WTC11 (cell line): ENCODE data around the gene ITPKB. TPM values are rescaled to one million over a fixed set of nuclear protein-coding genes. Genes with fewer than 3 reads are reported as not detected.

Experiments
- ATAC-seq: fragments of 200-7000 bp; cut with Tn5 transposase; 2 replicates; pipeline ENCODE4 v1.10.0; 2021; ENCODE audit warnings: mild to moderate bottlenecking, moderate library complexity
- CTCF ChIA-PET: fragments of 300-600 bp; sonication (Branson Sonifier 250); formaldehyde crosslinking; loops from one replicate; lab custom pipeline; 2021; ENCODE audit warnings: antibody characterized with exemption; lab: Charles Lee
- POLR2A ChIA-PET: fragments of 350-600 bp; sonication (Branson Sonifier 250); formaldehyde crosslinking; loops from one replicate; lab custom pipeline; 2021; ENCODE audit warnings: antibody characterized with exemption; lab: Charles Lee
- DNase-seq: peaks from one replicate; pipeline ENCODE4 v3.0.0; 2021; ENCODE audit warnings: low spot score
- H3K27ac Mint-ChIP-seq: 2 replicates; pipeline ENCODE4 v1.8.0; 2021; ENCODE audit warnings: mixed read lengths
- H3K27me3 Mint-ChIP-seq: 2 replicates; pipeline ENCODE4 v1.8.0; 2021; ENCODE audit warnings: low read depth, mild to moderate bottlenecking, moderate library complexity, mixed read lengths
- H3K36me3 Mint-ChIP-seq: 2 replicates; pipeline ENCODE4 v1.8.0; 2021; ENCODE audit warnings: mixed read lengths
- H3K4me1 Mint-ChIP-seq: 2 replicates; pipeline ENCODE4 v1.8.0; 2022; ENCODE audit warnings: mixed read lengths
- H3K4me3 Mint-ChIP-seq: 2 replicates; pipeline ENCODE4 v1.8.0; 2021; ENCODE audit warnings: mild to moderate bottlenecking, moderate library complexity, mixed read lengths
- H3K9me3 Mint-ChIP-seq: 2 replicates; pipeline ENCODE4 v1.8.0; 2021; ENCODE audit warnings: mixed read lengths
- ARID4B ChIP-seq: sonication (generic); formaldehyde crosslinking; IDR thresholded peaks from 2 replicates; pipeline ENCODE4 v1.8.0; 2023; ENCODE audit warnings: missing genetic modification reagents, mild to moderate bottlenecking, borderline replicate concordance
- ATF6 ChIP-seq: sonication (generic); formaldehyde crosslinking; IDR thresholded peaks from 2 replicates; pipeline ENCODE4 v1.8.1; 2023; ENCODE audit warnings: mild to moderate bottlenecking, missing genetic modification reagents
- CBFB ChIP-seq: sonication (generic); formaldehyde crosslinking; IDR thresholded peaks from 2 replicates; pipeline ENCODE4 v1.8.1; 2022; ENCODE audit warnings: mild to moderate bottlenecking, low read depth, missing genetic modification reagents
- GRHL2 ChIP-seq: fragments of 250-450 bp; sonication (Bioruptor Pico); IDR thresholded peaks from 2 replicates; pipeline ENCODE4 v1.8.0; 2022; ENCODE audit warnings: mild to moderate bottlenecking, moderate library complexity; ENCODE audit not compliant: insufficient replicate concordance, severe bottlenecking
- HMGXB4 ChIP-seq: sonication (generic); formaldehyde crosslinking; IDR thresholded peaks from 2 replicates; pipeline ENCODE4 v1.8.1; 2023; ENCODE audit warnings: mild to moderate bottlenecking, moderate library complexity, missing genetic modification reagents
- IRF1 ChIP-seq: sonication (generic); formaldehyde crosslinking; IDR thresholded peaks from 2 replicates; pipeline ENCODE4 v1.8.0; 2023; ENCODE audit warnings: missing genetic modification reagents
- JAZF1 ChIP-seq: fragments of 250-450 bp; sonication (Bioruptor Pico); IDR thresholded peaks from 2 replicates; pipeline ENCODE4 v1.9.0; 2021; ENCODE audit warnings: moderate library complexity, mild to moderate bottlenecking, inconsistent platforms
- NFE2L1 ChIP-seq: sonication (generic); formaldehyde crosslinking; IDR thresholded peaks from 2 replicates; pipeline ENCODE4 v1.8.1; 2023; ENCODE audit warnings: missing genetic modification reagents
- NFYB ChIP-seq: sonication (generic); formaldehyde crosslinking; conservative IDR thresholded peaks from 2 replicates; pipeline ENCODE4 v1.8.0; 2022; ENCODE audit warnings: low read depth, missing genetic modification reagents
- NR2C2 ChIP-seq: sonication (generic); formaldehyde crosslinking; IDR thresholded peaks from 2 replicates; pipeline ENCODE4 v1.8.0; 2022; ENCODE audit warnings: mild to moderate bottlenecking, missing genetic modification reagents
- RORB ChIP-seq: fragments of 250-450 bp; sonication (Bioruptor Pico); IDR thresholded peaks from 2 replicates; pipeline ENCODE4 v1.9.0; 2021; ENCODE audit warnings: mild to moderate bottlenecking
- SOX15 ChIP-seq: fragments of 250-450 bp; sonication (Bioruptor Pico); IDR thresholded peaks from 2 replicates; pipeline ENCODE4 v1.9.0; 2021; ENCODE audit warnings: mild to moderate bottlenecking
- TCF7 ChIP-seq: sonication (generic); formaldehyde crosslinking; IDR thresholded peaks from 2 replicates; pipeline ENCODE4 v1.8.0; 2022; ENCODE audit warnings: mild to moderate bottlenecking, low read depth, missing genetic modification reagents, moderate library complexity
- ZBTB43 ChIP-seq: sonication (generic); formaldehyde crosslinking; IDR thresholded peaks from 2 replicates; pipeline ENCODE4 v1.8.1; 2023; ENCODE audit warnings: mild to moderate bottlenecking, missing genetic modification reagents
- ZNF219 ChIP-seq: sonication (generic); formaldehyde crosslinking; IDR thresholded peaks from 2 replicates; pipeline ENCODE4 v1.8.0; 2023; ENCODE audit warnings: missing genetic modification reagents, mild to moderate bottlenecking, borderline replicate concordance
- ZNF281 ChIP-seq: sonication (generic); formaldehyde crosslinking; IDR thresholded peaks from 2 replicates; pipeline ENCODE4 v1.8.0; 2023; ENCODE audit warnings: mild to moderate bottlenecking, missing genetic modification reagents
- ZNF416 ChIP-seq: fragments of 250-450 bp; sonication (Bioruptor Pico); IDR thresholded peaks from 2 replicates; pipeline ENCODE4 v1.9.0; 2021; ENCODE audit warnings: mild to moderate bottlenecking, inconsistent platforms
- total RNA-seq: library from RNA; stranded (reverse); gene quantifications from 3 replicates; pipeline ENCODE4 v1.2.3, GENCODE V29; 2021

The ITPKB gene
- total RNA-seq, 1 experiment from 2014 or later: 15.6 TPM

GRCh38 chr1:226692051-226692792 is 46.9 kb downstream of the ITPKB start:
- no peaks in the 10 kb centered on the region for H3K36me3 Mint-ChIP-seq
- ATAC-seq (no peak), DNase-seq (no peak)
- H3K27me3 Mint-ChIP-seq: no peaks in the 10 kb centered on the region
- H3K4me3 Mint-ChIP-seq: no peak overlapping the region
- no peaks in the 10 kb centered on the region for H3K9me3 Mint-ChIP-seq
- POLR2A ChIA-PET: no interaction called here
- H3K4me1 Mint-ChIP-seq: peaks cover 38% of the 10 kb centered on the region
- TF ChIP-seq NFYB (CRISPR knock-in tag) (no peak), NR2C2 (CRISPR knock-in tag) (no peak), JAZF1 (no peak)
- TF ChIP-seq, all 79 proteins: peak for 0
- CTCF ChIA-PET: interaction anchor here (1.1 to 2.5 kb wide), 3 partner anchors 28 to 66 kb away, joined by 3 to 8 read pairs (median 3); no protein-coding TSS in a partner anchor
- H3K27ac Mint-ChIP-seq: no peak overlapping the region; the same call in 1 of the 2 replicates

GRCh38 chr1:226691247-226691646 is 47.8 kb downstream of the ITPKB start:
- ATAC-seq: no peak
- no peak for DNase-seq
- no peaks in the 10 kb centered on the region for H3K36me3 Mint-ChIP-seq
- H3K4me1 Mint-ChIP-seq: peaks cover 38% of the 10 kb centered on the region
- H3K9me3 Mint-ChIP-seq: no peaks in the 10 kb centered on the region
- ChIA-PET POLR2A (no interaction called here), CTCF (interaction anchor here (2.5 kb wide), 1 partner anchor 65 kb away, joined by 8 read pairs; no protein-coding TSS in a partner anchor)
- no peak overlapping the region for H3K4me3 Mint-ChIP-seq
- TF ChIP-seq CBFB (CRISPR knock-in tag): no peak
- no peak for TF ChIP-seq HMGXB4
- no peak for TF ChIP-seq ATF6
- no peak for TF ChIP-seq ZNF281
- no peak overlapping the region for H3K27ac Mint-ChIP-seq
- H3K27me3 Mint-ChIP-seq: no peaks in the 10 kb centered on the region

- Mint-ChIP-seq H3K4me1 (peaks cover 41% of the 10 kb centered on the region), H3K36me3 (no peaks in the 10 kb centered on the region), H3K9me3 (no peaks in the 10 kb centered on the region), H3K4me3 (no peak overlapping the region), H3K27me3 (no peaks in the 10 kb centered on the region), H3K27ac (no peak overlapping the region)
- CTCF ChIA-PET: no interaction called here
- ATAC-seq: no peak
- POLR2A ChIA-PET: no interaction called here
- no peak for DNase-seq
- TF ChIP-seq NFE2L1 (CRISPR knock-in tag) (no peak), SOX15 (no peak), GRHL2 (CRISPR knock-in tag) (no peak), ZNF416 (CRISPR knock-in tag) (no peak), IRF1 (no peak), NFYB (CRISPR knock-in tag) (no peak), ARID4B (CRISPR knock-in tag) (no peak), ZBTB43 (CRISPR knock-in tag) (no peak), ZNF219 (CRISPR knock-in tag) (no peak), TCF7 (no peak), RORB (CRISPR knock-in tag) (no peak)
Measured at GRCh38 chr1:226690460-226690982, 48.6 kb downstream of the ITPKB start.
